Right lobe of liver (tissue), 4 donors: ENCODE results near the gene PNRC1.

Source experiments
- POLR2A ChIP-seq: fragments of 450-650 bp; IDR thresholded peaks from one replicate; pipeline ENCODE4 v1.6.1; 2017; ENCODE audit warnings: antibody characterized with exemption, mild to moderate bottlenecking
- TF ChIP-seq, protein P1 (sequence below), 4 donors: fragments of 200-600 bp in 3 of 4; fragments of 450-650 bp in 1 of 4; IDR thresholded peaks; one replicate each; pipeline versions ENCODE4 v1.5.1 to v1.8.0; 2016 to 2022; ENCODE audit warnings: antibody characterized with exemption in 4 of 4, mild to moderate bottlenecking in 2 of 4
- donor health status: DM: no; HTN: no; CAD: no.
- donor health status: DM: no; HTN: no; CAD: no.
- donor health status: DM: no; HTN: yes; CAD: no.

DNA sequence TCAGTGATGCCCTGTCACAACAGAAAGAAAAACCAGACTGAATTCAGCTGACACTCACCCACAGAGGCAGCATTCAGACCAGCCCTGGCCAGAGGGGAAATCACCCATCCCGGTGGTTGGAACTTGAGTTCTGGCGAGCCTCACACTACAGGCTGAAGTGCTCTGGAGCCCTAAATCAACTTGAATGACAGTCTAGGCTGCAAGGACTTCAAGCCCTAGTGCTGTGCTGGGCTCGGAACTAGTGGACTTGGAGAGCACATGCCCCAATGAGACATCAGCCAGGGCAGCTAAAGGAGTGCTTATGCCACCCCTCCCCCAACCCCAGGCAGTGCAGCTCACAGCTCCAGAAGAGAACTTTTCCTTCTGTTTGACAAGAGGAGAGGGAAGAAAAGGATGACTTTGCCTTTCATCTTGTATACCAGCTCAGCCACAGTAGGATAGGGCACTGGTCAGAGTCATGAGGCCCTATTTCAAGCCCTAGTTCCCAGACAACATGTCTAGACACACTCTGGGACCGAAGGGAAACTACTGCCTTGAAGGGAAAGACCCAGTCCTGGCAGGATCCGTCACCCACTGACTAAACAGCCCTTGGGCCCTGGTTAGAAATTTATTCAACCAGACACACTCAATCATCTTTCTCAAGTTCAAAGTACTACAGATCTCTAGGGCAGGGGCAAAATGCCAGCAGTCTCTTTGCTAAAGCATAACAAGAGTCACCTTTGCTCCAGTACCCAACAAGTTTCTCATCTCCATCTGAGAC lies 43.2 kb upstream of the PNRC1 start:
- TF ChIP-seq, protein P1, sequence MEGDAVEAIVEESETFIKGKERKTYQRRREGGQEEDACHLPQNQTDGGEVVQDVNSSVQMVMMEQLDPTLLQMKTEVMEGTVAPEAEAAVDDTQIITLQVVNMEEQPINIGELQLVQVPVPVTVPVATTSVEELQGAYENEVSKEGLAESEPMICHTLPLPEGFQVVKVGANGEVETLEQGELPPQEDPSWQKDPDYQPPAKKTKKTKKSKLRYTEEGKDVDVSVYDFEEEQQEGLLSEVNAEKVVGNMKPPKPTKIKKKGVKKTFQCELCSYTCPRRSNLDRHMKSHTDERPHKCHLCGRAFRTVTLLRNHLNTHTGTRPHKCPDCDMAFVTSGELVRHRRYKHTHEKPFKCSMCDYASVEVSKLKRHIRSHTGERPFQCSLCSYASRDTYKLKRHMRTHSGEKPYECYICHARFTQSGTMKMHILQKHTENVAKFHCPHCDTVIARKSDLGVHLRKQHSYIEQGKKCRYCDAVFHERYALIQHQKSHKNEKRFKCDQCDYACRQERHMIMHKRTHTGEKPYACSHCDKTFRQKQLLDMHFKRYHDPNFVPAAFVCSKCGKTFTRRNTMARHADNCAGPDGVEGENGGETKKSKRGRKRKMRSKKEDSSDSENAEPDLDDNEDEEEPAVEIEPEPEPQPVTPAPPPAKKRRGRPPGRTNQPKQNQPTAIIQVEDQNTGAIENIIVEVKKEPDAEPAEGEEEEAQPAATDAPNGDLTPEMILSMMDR (IDR thresholded peaks at IDR 0.05) = no peak
- TF ChIP-seq POLR2A = no peak
